Measurements from ENCODE around the gene ALAS1.

DNA sequence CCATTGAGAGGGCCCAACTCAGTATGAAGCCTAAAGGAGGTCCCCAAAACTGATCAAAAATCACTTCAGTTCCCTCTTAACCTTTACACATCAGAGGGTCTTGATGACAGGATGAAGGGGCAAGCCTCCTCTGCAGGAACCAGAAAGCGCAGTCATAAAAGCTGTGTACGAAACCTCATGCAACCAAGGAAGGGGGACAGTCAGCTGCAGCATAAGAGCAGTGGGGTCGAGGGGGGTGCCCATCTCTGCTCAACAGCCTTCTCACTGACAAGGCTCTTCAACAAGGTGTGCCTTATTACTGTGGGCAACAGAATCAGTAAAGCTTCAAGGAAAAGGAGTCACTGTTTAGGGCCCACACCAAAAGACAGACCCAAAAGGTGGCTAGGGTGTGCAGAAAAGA lies 47.6 kb upstream of the ALAS1 start:
- TF ChIP-seq, protein P1, sequence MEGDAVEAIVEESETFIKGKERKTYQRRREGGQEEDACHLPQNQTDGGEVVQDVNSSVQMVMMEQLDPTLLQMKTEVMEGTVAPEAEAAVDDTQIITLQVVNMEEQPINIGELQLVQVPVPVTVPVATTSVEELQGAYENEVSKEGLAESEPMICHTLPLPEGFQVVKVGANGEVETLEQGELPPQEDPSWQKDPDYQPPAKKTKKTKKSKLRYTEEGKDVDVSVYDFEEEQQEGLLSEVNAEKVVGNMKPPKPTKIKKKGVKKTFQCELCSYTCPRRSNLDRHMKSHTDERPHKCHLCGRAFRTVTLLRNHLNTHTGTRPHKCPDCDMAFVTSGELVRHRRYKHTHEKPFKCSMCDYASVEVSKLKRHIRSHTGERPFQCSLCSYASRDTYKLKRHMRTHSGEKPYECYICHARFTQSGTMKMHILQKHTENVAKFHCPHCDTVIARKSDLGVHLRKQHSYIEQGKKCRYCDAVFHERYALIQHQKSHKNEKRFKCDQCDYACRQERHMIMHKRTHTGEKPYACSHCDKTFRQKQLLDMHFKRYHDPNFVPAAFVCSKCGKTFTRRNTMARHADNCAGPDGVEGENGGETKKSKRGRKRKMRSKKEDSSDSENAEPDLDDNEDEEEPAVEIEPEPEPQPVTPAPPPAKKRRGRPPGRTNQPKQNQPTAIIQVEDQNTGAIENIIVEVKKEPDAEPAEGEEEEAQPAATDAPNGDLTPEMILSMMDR (IDR thresholded peaks at IDR 0.05), result no peak
- TF ChIP-seq POLR2AphosphoS5 (IDR thresholded peaks at IDR 0.05), result no peak
- no peak for TF ChIP-seq POLR2A (IDR thresholded peaks at IDR 0.05)
